Stimulated activated naive CD4-positive, alpha-beta T cell (primary cell): ENCODE results near the gene C19orf85.
"Not testable (repeated sequence)": the region's sequence is repeated elsewhere in the genome, so short reads cannot be mapped to it uniquely, and the experiment has no call there.

Source experiments
- DNase-seq, 6 experiments: peaks; one replicate each; lab custom pipeline; 2025; lab: John Stamatoyannopoulos, UW

The C19orf85 gene

GRCh38 chr19:55457683-55458457 is 6.7 kb downstream of the C19orf85 start:
- DNase-seq, result no peak

- DNase-seq, result no peak
These were observed 8.2 kb downstream of the C19orf85 start for GRCh38 chr19:55456347-55456746.

GRCh38 chr19:55455576-55456235 is 8.8 kb downstream of the C19orf85 start:
- no peak for DNase-seq

GRCh38 chr19:55454787-55455243 is 9.7 kb downstream of the C19orf85 start:
- peak in 5 of 6 experiments; percentile 16 to 47 (median 21) for DNase-seq

- no peak for DNase-seq
These were observed 10.9 kb downstream of the C19orf85 start for GRCh38 chr19:55453511-55454260.

- peak in 4 of 6 experiments; percentile 14 to 40 (median 24) for DNase-seq
These were observed 11.7 kb downstream of the C19orf85 start for GRCh38 chr19:55452749-55453346.

GRCh38 chr19:55451965-55452748 is 12.4 kb downstream of the C19orf85 start:
- DNase-seq, result peak in 4 of 6 experiments; percentile 17 to 36 (median 30)

GRCh38 chr19:55451163-55451964 is 13.2 kb downstream of the C19orf85 start:
- DNase-seq, result peak in 2 of 6 experiments; percentile 14 to 26

- no peak for DNase-seq
These were observed 15.1 kb downstream of the C19orf85 start for GRCh38 chr19:55449469-55449868.

- DNase-seq, result not testable (repeated sequence)
These were observed 16.4 kb downstream of the C19orf85 start for GRCh38 chr19:55448175-55448490.

- peak in 1 of 6 experiments; percentile 8 for DNase-seq
These were observed 17.0 kb downstream of the C19orf85 start for GRCh38 chr19:55447421-55448174.

- no peak for DNase-seq
These were observed 18.5 kb downstream of the C19orf85 start for GRCh38 chr19:55446060-55446459.

- no peak for DNase-seq
These were observed 19.9 kb downstream of the C19orf85 start for GRCh38 chr19:55444646-55445045.

GRCh38 chr19:55443824-55444480 is 20.6 kb downstream of the C19orf85 start:
- DNase-seq, result no peak

- no peak for DNase-seq
These were observed 21.3 kb downstream of the C19orf85 start, which contains the start of gene SHISA7 for GRCh38 chr19:55443045-55443823. TSS of gene SHISA7 (minus strand) at chr19:55443300. CDS start at chr19:55442863, 437 bp downstream.

- peak in 4 of 6 experiments; percentile 8 to 26 (median 15) for DNase-seq
These were observed 22.1 kb downstream of the C19orf85 start for GRCh38 chr19:55442372-55442961.

GRCh38 chr19:55441692-55442321 is 22.7 kb downstream of the C19orf85 start:
- peak in 1 of 6 experiments; percentile 45 for DNase-seq
